Measurements from ENCODE around the gene MED13L.

DNA sequence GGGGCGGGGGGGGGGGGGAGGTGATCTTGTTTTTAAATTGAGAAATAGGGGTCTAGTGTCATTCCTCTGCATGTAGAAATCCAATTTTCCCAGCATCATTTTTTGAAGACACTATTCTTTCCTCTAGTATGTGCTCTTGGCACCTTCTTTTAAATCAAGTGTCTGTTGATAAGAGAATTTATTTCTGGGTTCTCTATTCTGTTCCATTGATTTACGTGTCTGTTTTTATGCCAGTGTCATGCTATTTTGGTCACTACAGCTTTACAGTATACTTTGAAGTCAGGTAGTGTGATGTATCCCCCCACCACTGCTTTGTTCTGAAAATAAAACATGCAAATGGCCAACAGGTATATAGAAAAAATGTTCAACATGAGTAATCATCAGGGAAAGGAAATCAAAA is 252.7 kb downstream of the MED13L start:
- TF ChIP-seq, protein P1, sequence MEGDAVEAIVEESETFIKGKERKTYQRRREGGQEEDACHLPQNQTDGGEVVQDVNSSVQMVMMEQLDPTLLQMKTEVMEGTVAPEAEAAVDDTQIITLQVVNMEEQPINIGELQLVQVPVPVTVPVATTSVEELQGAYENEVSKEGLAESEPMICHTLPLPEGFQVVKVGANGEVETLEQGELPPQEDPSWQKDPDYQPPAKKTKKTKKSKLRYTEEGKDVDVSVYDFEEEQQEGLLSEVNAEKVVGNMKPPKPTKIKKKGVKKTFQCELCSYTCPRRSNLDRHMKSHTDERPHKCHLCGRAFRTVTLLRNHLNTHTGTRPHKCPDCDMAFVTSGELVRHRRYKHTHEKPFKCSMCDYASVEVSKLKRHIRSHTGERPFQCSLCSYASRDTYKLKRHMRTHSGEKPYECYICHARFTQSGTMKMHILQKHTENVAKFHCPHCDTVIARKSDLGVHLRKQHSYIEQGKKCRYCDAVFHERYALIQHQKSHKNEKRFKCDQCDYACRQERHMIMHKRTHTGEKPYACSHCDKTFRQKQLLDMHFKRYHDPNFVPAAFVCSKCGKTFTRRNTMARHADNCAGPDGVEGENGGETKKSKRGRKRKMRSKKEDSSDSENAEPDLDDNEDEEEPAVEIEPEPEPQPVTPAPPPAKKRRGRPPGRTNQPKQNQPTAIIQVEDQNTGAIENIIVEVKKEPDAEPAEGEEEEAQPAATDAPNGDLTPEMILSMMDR (IDR thresholded peaks at IDR 0.05): no peak
- no peak for TF ChIP-seq POLR2A (IDR thresholded peaks at IDR 0.05)

Measured in testis (tissue), 2 donors.